IPS-15b (cell line): ENCODE results near the gene RPS26.

Source experiments
- H3K27me3 ChIP-seq: one replicate; pipeline ENCODE4 v1.6.1; 2013; ENCODE audit warnings: low read length; ENCODE audit not compliant: control insufficient read depth, insufficient read depth
- H3K36me3 ChIP-seq: one replicate; pipeline ENCODE4 v1.6.1; 2013; ENCODE audit warnings: low read length; ENCODE audit not compliant: control insufficient read depth, insufficient read depth
- H3K4me1 ChIP-seq: one replicate; pipeline ENCODE4 v1.6.1; 2013; ENCODE audit warnings: mild to moderate bottlenecking, low read length; ENCODE audit not compliant: control insufficient read depth, insufficient read depth
- H3K4me3 ChIP-seq: one replicate; pipeline ENCODE4 v1.5.1; 2013; ENCODE audit warnings: low read depth, low read length
- H3K9ac ChIP-seq: one replicate; pipeline ENCODE4 v1.6.1; 2013; ENCODE audit warnings: low read depth, mild to moderate bottlenecking, low read length
- H3K9me3 ChIP-seq: one replicate; pipeline ENCODE4 v1.6.1; 2013; ENCODE audit warnings: mild to moderate bottlenecking, low read length; ENCODE audit not compliant: control insufficient read depth, insufficient read depth

RPS26 gene

GRCh38 chr12:56082382-56082781, 40.7 kb downstream of the RPS26 start:
- no peak overlapping the region for H3K9ac ChIP-seq
- H3K4me3 ChIP-seq, result no peak overlapping the region
- peaks cover 18% of the 10 kb centered on the region for H3K4me1 ChIP-seq
- peaks cover 22% of the 10 kb centered on the region for H3K36me3 ChIP-seq
- H3K9me3 ChIP-seq, result no peaks in the 10 kb centered on the region
- no peaks in the 10 kb centered on the region for H3K27me3 ChIP-seq

DNA sequence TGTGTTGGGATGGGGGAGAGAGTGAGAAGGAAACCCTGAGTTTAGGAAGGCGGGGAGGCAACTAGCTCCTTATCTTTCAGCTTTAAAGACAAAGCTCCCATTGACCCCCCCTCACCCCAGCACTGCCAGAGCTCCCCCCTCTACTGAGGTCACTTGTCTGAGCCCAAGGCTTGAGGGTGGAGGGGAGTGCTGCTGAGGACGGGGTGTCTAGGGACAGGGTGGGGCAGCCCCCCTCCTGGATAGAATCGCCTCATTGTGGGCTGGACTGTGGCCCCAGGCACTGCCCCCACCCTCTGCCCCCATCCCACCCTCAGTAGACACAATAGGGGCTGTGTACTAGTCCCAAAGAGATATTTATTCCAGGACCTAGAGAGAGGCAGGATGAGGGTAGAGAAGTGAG, 41.2 kb downstream of the RPS26 start:
- H3K36me3 ChIP-seq, result peaks cover 28% of the 10 kb centered on the region
- H3K4me1 ChIP-seq, result peaks cover 18% of the 10 kb centered on the region
- no peaks in the 10 kb centered on the region for H3K9me3 ChIP-seq
- H3K4me3 ChIP-seq, result no peak overlapping the region
- no peak overlapping the region for H3K9ac ChIP-seq
- H3K27me3 ChIP-seq, result no peaks in the 10 kb centered on the region

DNA sequence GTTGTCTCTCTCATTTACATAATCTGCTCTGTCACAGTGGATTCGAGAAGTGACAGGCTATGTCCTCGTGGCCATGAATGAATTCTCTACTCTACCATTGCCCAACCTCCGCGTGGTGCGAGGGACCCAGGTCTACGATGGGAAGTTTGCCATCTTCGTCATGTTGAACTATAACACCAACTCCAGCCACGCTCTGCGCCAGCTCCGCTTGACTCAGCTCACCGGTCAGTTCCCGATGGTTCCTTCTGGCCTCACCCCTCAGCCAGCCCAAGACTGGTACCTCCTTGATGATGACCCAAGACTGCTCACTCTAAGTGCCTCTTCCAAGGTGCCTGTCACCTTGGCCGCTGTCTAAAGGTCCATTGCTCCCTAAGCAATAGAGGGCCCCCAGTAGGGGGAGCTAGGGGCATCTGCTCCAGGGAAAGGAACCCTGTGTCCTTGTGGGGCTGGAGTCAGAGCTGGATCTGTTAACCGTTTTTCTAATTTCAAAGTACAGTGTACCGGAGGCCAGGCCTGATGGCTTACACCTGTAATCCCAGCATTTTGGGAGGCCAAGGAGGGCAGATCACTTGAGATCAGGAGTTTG, 43.3 kb downstream of the RPS26 start:
- H3K9ac ChIP-seq, result no peak overlapping the region
- no peak overlapping the region for H3K4me3 ChIP-seq
- peaks cover 41% of the 10 kb centered on the region for H3K36me3 ChIP-seq
- H3K9me3 ChIP-seq, result no peaks in the 10 kb centered on the region
- no peaks in the 10 kb centered on the region for H3K27me3 ChIP-seq
- H3K4me1 ChIP-seq, result peaks cover 14% of the 10 kb centered on the region

GRCh38 chr12:56086096-56086495, 44.4 kb downstream of the RPS26 start:
- Histone ChIP-seq H3K9me3 (no peaks in the 10 kb centered on the region), H3K27me3 (no peaks in the 10 kb centered on the region), H3K9ac (no peak overlapping the region), H3K4me1 (peaks cover 12% of the 10 kb centered on the region), H3K4me3 (no peak overlapping the region), H3K36me3 (peaks cover 43% of the 10 kb centered on the region)

GRCh38 chr12:56086608-56087007, 44.9 kb downstream of the RPS26 start:
- Histone ChIP-seq H3K27me3 (no peaks in the 10 kb centered on the region), H3K4me3 (no peak overlapping the region), H3K9me3 (no peaks in the 10 kb centered on the region), H3K36me3 (peaks cover 43% of the 10 kb centered on the region), H3K9ac (no peak overlapping the region), H3K4me1 (peaks cover 7% of the 10 kb centered on the region)

GRCh38 chr12:56087220-56087619, 45.5 kb downstream of the RPS26 start:
- Histone ChIP-seq H3K36me3 (peaks cover 43% of the 10 kb centered on the region), H3K4me3 (no peak overlapping the region), H3K27me3 (no peaks in the 10 kb centered on the region), H3K9ac (no peak overlapping the region), H3K4me1 (peaks cover under 1% of the 10 kb centered on the region), H3K9me3 (no peaks in the 10 kb centered on the region)
